Measurements from ENCODE around the gene IRX3.
"Not testable (repeated sequence)": the region's sequence is repeated elsewhere in the genome, so short reads cannot be mapped to it uniquely, and the experiment has no call there.

Gene IRX3

GRCh38 chr16:54273566-54273965 lies 13.0 kb downstream of the IRX3 start:
- no peak for DNase-seq

GRCh38 chr16:54270711-54271110 lies 15.9 kb downstream of the IRX3 start:
- DNase-seq = no peak

GRCh38 chr16:54269461-54269860 lies 17.1 kb downstream of the IRX3 start:
- no peak for DNase-seq

GRCh38 chr16:54268766-54269165 lies 17.8 kb downstream of the IRX3 start:
- no peak for DNase-seq

GRCh38 chr16:54268340-54268739 lies 18.2 kb downstream of the IRX3 start:
- DNase-seq = no peak

GRCh38 chr16:54266363-54266955 lies 20.1 kb downstream of the IRX3 start:
- no peak for DNase-seq

GRCh38 chr16:54265575-54266107 lies 20.9 kb downstream of the IRX3 start:
- DNase-seq = no peak

GRCh38 chr16:54253118-54253517 lies 33.5 kb downstream of the IRX3 start:
- DNase-seq = no peak

GRCh38 chr16:54248863-54249710 lies 37.5 kb downstream of the IRX3 start:
- DNase-seq = no peak

- not testable (repeated sequence) for DNase-seq
Observed at GRCh38 chr16:54247705-54248104, 38.9 kb downstream of the IRX3 start.

GRCh38 chr16:54246454-54246821 lies 40.1 kb downstream of the IRX3 start:
- DNase-seq = no peak

- DNase-seq = no peak
Observed at GRCh38 chr16:54245788-54246453, 40.7 kb downstream of the IRX3 start.

GRCh38 chr16:54244061-54244886 lies 42.3 kb downstream of the IRX3 start:
- no peak for DNase-seq

GRCh38 chr16:54243202-54243601 lies 43.4 kb downstream of the IRX3 start:
- no peak for DNase-seq

GRCh38 chr16:54242199-54242598 lies 44.4 kb downstream of the IRX3 start:
- no peak for DNase-seq

GRCh38 chr16:54241525-54241924 lies 45.1 kb downstream of the IRX3 start:
- DNase-seq = no peak

- DNase-seq = no peak
Observed at GRCh38 chr16:54240271-54241129, 46.1 kb downstream of the IRX3 start.

- DNase-seq = no peak
Observed at GRCh38 chr16:54239456-54239855, 47.1 kb downstream of the IRX3 start.

- DNase-seq = no peak
Observed at GRCh38 chr16:54236773-54237172, 49.8 kb downstream of the IRX3 start.

- no peak for DNase-seq
Observed at GRCh38 chr16:54233615-54234014, 53.0 kb downstream of the IRX3 start.

All from kidney glomerular epithelial cell (primary cell).